ENCODE measurements around the gene DCUN1D2.

- TF ChIP-seq CTCF (IDR thresholded peaks at IDR 0.05) (no peak), POLR2A (IDR thresholded peaks at IDR 0.05) (no peak)
Measured at GRCh38 chr13:113448545-113448884, 42.0 kb downstream of the DCUN1D2 start.
